Measurements from ENCODE around the gene PIK3C3.
A peak's percentile ranks its signal among the peaks of the same experiment; 100 is the strongest.

Gene PIK3C3

GRCh38 chr18:41954827-41955613 lies at the start of gene PIK3C3:
Gene PIK3C3, plus strand, starts transcription at chr18:41955234. Its CDS starts 58 bp downstream, at chr18:41955292.
- DNase-seq (ENCODE audit: low read depth in 2 of 2): peak; percentile 99
- no peak for TF ChIP-seq CTCF (IDR thresholded peaks at IDR 0.05; ENCODE audit: low read depth, low read length)
- peak within 1 kb of the TSS; percentile 71 to 75 for H3K4me3 ChIP-seq (replicated peaks in 1 of 2; ENCODE audit: low read depth in 2 of 2, low read length in 2 of 2)

- no peak for TF ChIP-seq CTCF (IDR thresholded peaks at IDR 0.05; ENCODE audit: low read depth, low read length)
- H3K4me3 ChIP-seq (replicated peaks in 1 of 2; ENCODE audit: low read depth in 2 of 2, low read length in 2 of 2): no peak overlapping the region
- DNase-seq (ENCODE audit: low read depth in 2 of 2): no peak
These were observed 49.1 kb upstream of the PIK3C3 start for GRCh38 chr18:41905786-41906527.

- H3K4me3 ChIP-seq (replicated peaks in 1 of 2; ENCODE audit: low read depth in 2 of 2, low read length in 2 of 2): peak overlapping the region in 1 of 2 donors; percentile 39
- TF ChIP-seq CTCF (IDR thresholded peaks at IDR 0.05; ENCODE audit: low read depth, low read length): peak; percentile 51
These were observed 48.4 kb upstream of the PIK3C3 start for GRCh38 chr18:41906528-41907146.

GRCh38 chr18:41917181-41917580 lies 37.9 kb upstream of the PIK3C3 start:
- DNase-seq (ENCODE audit: low read depth in 2 of 2): peak; percentile 8 to 14
- no peak overlapping the region for H3K4me3 ChIP-seq (replicated peaks in 1 of 2; ENCODE audit: low read depth in 2 of 2, low read length in 2 of 2)
- TF ChIP-seq CTCF (IDR thresholded peaks at IDR 0.05; ENCODE audit: low read depth, low read length): no peak

More at GRCh38 chr18:41906528-41907146, 48.4 kb upstream of the PIK3C3 start:
- peak; percentile 69 to 71 for DNase-seq (ENCODE audit: low read depth in 2 of 2)

- no peak for DNase-seq (ENCODE audit: low read depth in 2 of 2)
- no peak overlapping the region for H3K4me3 ChIP-seq (replicated peaks in 1 of 2; ENCODE audit: low read depth in 2 of 2, low read length in 2 of 2)
- TF ChIP-seq CTCF (IDR thresholded peaks at IDR 0.05; ENCODE audit: low read depth, low read length): no peak
These were observed 33.3 kb upstream of the PIK3C3 start for GRCh38 chr18:41921770-41922169.

- no peak for TF ChIP-seq CTCF (IDR thresholded peaks at IDR 0.05; ENCODE audit: low read depth, low read length)
- H3K4me3 ChIP-seq (replicated peaks in 1 of 2; ENCODE audit: low read depth in 2 of 2, low read length in 2 of 2): no peak overlapping the region
These were observed 32.9 kb upstream of the PIK3C3 start for GRCh38 chr18:41922176-41922575.

More at GRCh38 chr18:41922176-41922575, 32.9 kb upstream of the PIK3C3 start:
- no peak for DNase-seq (ENCODE audit: low read depth in 2 of 2)

All from cardiac fibroblast (primary cell).